ENCODE results near the gene KCNA2. TPM values are rescaled to one million over a fixed set of nuclear protein-coding genes. Genes with fewer than 3 reads are reported as not detected.

The KCNA2 gene
- total and polyA plus RNA-seq, 7 donors, result 0.05 to 1.1 (median 0.40) TPM

- no peaks in the 10 kb centered on the region for H3K36me3 ChIP-seq (ENCODE audit: insufficient read depth in 1 of 2, low read depth in 1 of 2)
- H3K27me3 ChIP-seq (ENCODE audit: insufficient read depth in 3 of 3, low read length in 2 of 3), result no peaks in the 10 kb centered on the region
- WGBS, 3 donors, result 33 to 66% (median 47%) methylated on average over 2 of the region's 2 CpGs
- H3K27ac ChIP-seq, result no peak overlapping the region
- intact Hi-C loops (cut with DNase I), result loop anchor here in 1 of 2 donors (5.0 kb wide), 1 partner anchor 50 kb away; no protein-coding TSS in a partner anchor
- TF ChIP-seq CTCF (IDR thresholded peaks at IDR 0.05), result no peak
- DNase-seq (no peak), ATAC-seq (no peak)
- no peaks in the 10 kb centered on the region for H3K4me1 ChIP-seq
- H3K4me3 ChIP-seq, result no peak overlapping the region
- H3K9me3 ChIP-seq, result no peaks in the 10 kb centered on the region
Measured at GRCh38 chr1:110547017-110547416, 59.1 kb downstream of the KCNA2 start.

GRCh38 chr1:110545492-110545891, 60.7 kb downstream of the KCNA2 start:
- TF ChIP-seq CTCF (IDR thresholded peaks at IDR 0.05), result no peak
- no peaks in the 10 kb centered on the region for H3K36me3 ChIP-seq (ENCODE audit: insufficient read depth in 1 of 2, low read depth in 1 of 2)
- ATAC-seq (no peak), DNase-seq (no peak)
- H3K4me3 ChIP-seq, result no peak overlapping the region
- no peak overlapping the region for H3K27ac ChIP-seq
- 26 to 48% (median 45%) methylated on average over 2 of the region's 2 CpGs for WGBS, 3 donors
- no peaks in the 10 kb centered on the region for H3K9me3 ChIP-seq
- no peaks in the 10 kb centered on the region for H3K4me1 ChIP-seq
- intact Hi-C loops (cut with DNase I), result loop anchor here in 1 of 2 donors (5.0 kb wide), 1 partner anchor 52 kb away; no protein-coding TSS in a partner anchor
- H3K27me3 ChIP-seq (ENCODE audit: insufficient read depth in 3 of 3, low read length in 2 of 3), result no peaks in the 10 kb centered on the region

GRCh38 chr1:110544753-110545152, 61.4 kb downstream of the KCNA2 start:
- ATAC-seq, result no peak

More at GRCh38 chr1:110544753-110545152, 61.4 kb downstream of the KCNA2 start:
- H3K27ac ChIP-seq, result no peak overlapping the region
- no peaks in the 10 kb centered on the region for H3K4me1 ChIP-seq
- no peaks in the 10 kb centered on the region for H3K27me3 ChIP-seq (ENCODE audit: insufficient read depth in 3 of 3, low read length in 2 of 3)
- intact Hi-C loops (cut with DNase I), result loop anchor here in 1 of 2 donors (5.0 kb wide), 1 partner anchor 53 kb away; no protein-coding TSS in a partner anchor
- H3K36me3 ChIP-seq (ENCODE audit: insufficient read depth in 1 of 2, low read depth in 1 of 2), result no peaks in the 10 kb centered on the region
- no peak for TF ChIP-seq CTCF (IDR thresholded peaks at IDR 0.05)
- H3K4me3 ChIP-seq, result no peak overlapping the region
- DNase-seq, result no peak
- H3K9me3 ChIP-seq, result no peaks in the 10 kb centered on the region
- WGBS, 3 donors, result 62 to 67% (median 66%) methylated on average over 3 of the region's 3 CpGs

Other genes starting within 250 kb of the KCNA2 start
- 1 to 10 TPM in 2 of 4 donors, under 1 TPM in 2; 0.86 to 1.1 (median 1.0) TPM for gene SLC16A4, start 215.3 kb downstream of the KCNA2 start, total RNA-seq
- 1 to 10 TPM in 2 of 3 donors, under 1 TPM in 1; 0.79 to 4.3 (median 1.1) TPM for gene SLC16A4, start 215.3 kb downstream of the KCNA2 start, polyA plus RNA-seq
- 100 to 1,000 TPM; 166 to 250 (median 207) TPM for gene LAMTOR5, start 198.7 kb downstream of the KCNA2 start, total RNA-seq
- 100 to 1,000 TPM; 348 to 541 (median 375) TPM for gene LAMTOR5, start 198.7 kb downstream of the KCNA2 start, polyA plus RNA-seq
- under 1 TPM in 3 of 4 donors, not detected in 1; 0.15 to 0.21 (median 0.16) TPM for gene PROK1, start 155.2 kb downstream of the KCNA2 start, total RNA-seq
- gene PROK1, start 155.2 kb downstream of the KCNA2 start, polyA plus RNA-seq, result 10 to 100 TPM in 1 of 3 donors, under 1 TPM in 2; 0.23 to 15.0 (median 0.68) TPM
- gene KCNA10, start 87.2 kb downstream of the KCNA2 start, total RNA-seq, result not detected
- gene KCNA10, start 87.2 kb downstream of the KCNA2 start, polyA plus RNA-seq, result not detected
- gene KCNA3, start 68.6 kb upstream of the KCNA2 start, total RNA-seq, result under 1 TPM in 3 of 4 donors, not detected in 1; 0.08 to 0.56 (median 0.16) TPM
- gene KCNA3, start 68.6 kb upstream of the KCNA2 start, polyA plus RNA-seq, result not detected

All from psoas muscle (tissue), 8 donors.